NT2/D1 (cell line): ENCODE measurements around the gene PCMTD2.

Experiments used
- SUZ12 ChIP-seq: IDR thresholded peaks from 2 replicates; pipeline ENCODE4 v1.6.1; 2011; ENCODE audit not compliant: insufficient read length, insufficient read depth; ENCODE audit errors: extremely low read depth
- YY1 ChIP-seq: IDR thresholded peaks from 2 replicates; pipeline ENCODE4 v1.6.1; 2011; ENCODE audit not compliant: insufficient read length, insufficient read depth

DNA sequence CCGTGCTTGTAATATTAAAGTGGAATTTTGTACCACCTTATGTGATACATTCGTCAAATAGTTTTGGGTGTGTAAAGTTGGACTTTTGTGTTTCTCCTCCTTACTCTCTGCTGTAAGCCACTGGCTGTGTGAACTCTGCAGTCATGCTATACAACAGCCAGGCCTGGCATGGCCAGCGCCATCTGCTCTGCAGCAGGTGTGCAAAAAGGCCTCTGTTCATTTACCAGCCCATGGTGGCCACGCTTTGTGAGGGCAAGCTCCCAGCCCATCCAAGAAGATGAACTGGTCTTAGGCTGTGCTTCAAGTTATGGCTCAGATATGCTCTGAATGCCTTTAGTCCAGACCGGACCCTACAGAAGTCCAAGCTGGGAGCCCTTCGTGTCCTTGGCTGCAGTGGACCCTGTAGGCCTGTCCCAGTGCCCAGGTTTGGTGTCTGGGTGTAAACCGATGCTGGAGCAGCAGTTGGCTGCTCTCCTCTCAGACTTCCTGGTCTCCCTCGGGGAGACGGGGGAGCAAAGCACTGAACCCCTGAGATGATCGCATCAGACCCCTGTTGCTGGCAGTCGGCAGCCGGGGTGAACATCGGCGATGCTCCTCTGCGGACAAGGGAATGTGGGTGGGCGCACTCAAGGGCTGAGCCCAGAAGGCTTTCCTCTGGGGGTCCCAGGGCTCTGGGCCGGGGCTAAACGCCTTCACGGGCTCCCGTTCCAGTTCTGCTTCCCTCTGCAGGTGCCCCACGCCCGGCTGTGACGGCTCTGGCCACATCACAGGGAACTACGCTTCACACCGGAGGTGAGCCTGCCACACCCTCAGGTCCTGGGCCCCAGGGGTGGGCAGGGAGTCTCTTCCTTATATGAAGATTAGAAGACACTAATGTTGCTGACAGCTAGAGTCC is 28.6 kb upstream of the PCMTD2 start:
- TF ChIP-seq YY1 (no peak), SUZ12 (no peak)
